CD4-positive, alpha-beta memory T cell (primary cell): ENCODE results near the gene HGS. TPM values are rescaled to one million over a fixed set of nuclear protein-coding genes. Genes with fewer than 3 reads are reported as not detected.

Experiments used
- CTCF ChIA-PET: fragments of 350-600 bp; sonication (Branson Sonifier 250); formaldehyde crosslinking; loops from one replicate; lab custom pipeline; 2021; ENCODE audit warnings: inconsistent platforms; ENCODE audit not compliant: partially characterized antibody; lab: Charles Lee
- POLR2A ChIA-PET: fragments of 350-600 bp; sonication (Branson Sonifier 250); formaldehyde crosslinking; loops from one replicate; lab custom pipeline; 2021; ENCODE audit not compliant: partially characterized antibody; lab: Charles Lee
- DNase-seq, 5 donors: peaks; one replicate each; pipeline versions ENCODE4 v3.0.0 to v3.0.0-alpha.2; 2020 to 2022; ENCODE audit warnings: mixed read lengths in 1 of 5
- H3K27ac ChIP-seq: one replicate; pipeline ENCODE4 v1.7.0; 2013; ENCODE audit warnings: low read depth, low read length
- H3K27me3 ChIP-seq: 2 replicates; pipeline ENCODE4 v1.7.0; 2013; ENCODE audit warnings: mild to moderate bottlenecking, low read length, moderate library complexity; ENCODE audit not compliant: insufficient read depth
- H3K36me3 ChIP-seq: 2 replicates; pipeline ENCODE4 v1.7.0; 2013; ENCODE audit warnings: mild to moderate bottlenecking, low read length, moderate library complexity; ENCODE audit not compliant: insufficient read depth
- H3K4me1 ChIP-seq: 2 replicates; pipeline ENCODE4 v1.7.0; 2013; ENCODE audit warnings: mild to moderate bottlenecking, low read length, moderate library complexity; ENCODE audit not compliant: insufficient read depth
- H3K4me3 ChIP-seq, 2 donors: one replicate each; pipeline ENCODE4 v1.7.0; 2013; ENCODE audit warnings: low read length in 2 of 2, mild to moderate bottlenecking in 1 of 2
- H3K9me3 ChIP-seq, 2 donors: one replicate each; pipeline ENCODE4 v1.7.0; 2013; ENCODE audit warnings: low read length in 2 of 2, control low read depth in 1 of 2; ENCODE audit not compliant: control insufficient read depth in 1 of 2
- H3K27ac Mint-ChIP-seq, 7 donors: one replicate each; pipeline ENCODE4 v1.8.0; 2020 to 2021; ENCODE audit warnings: mixed read lengths in 7 of 7, mild to moderate bottlenecking in 6 of 7, inconsistent platforms in 3 of 7, moderate library complexity in 3 of 7
- H3K27me3 Mint-ChIP-seq, 2 donors: one replicate each; pipeline ENCODE4 v1.8.0; 2020 to 2021; ENCODE audit warnings: mixed read lengths in 2 of 2
- H3K36me3 Mint-ChIP-seq, 2 donors: one replicate each; pipeline ENCODE4 v1.8.0; 2020 to 2021; ENCODE audit warnings: mixed read lengths in 2 of 2, inconsistent platforms in 1 of 2, mild to moderate bottlenecking in 1 of 2
- H3K4me1 Mint-ChIP-seq, 4 donors: one replicate each; pipeline ENCODE4 v1.8.0; 2020 to 2021; ENCODE audit warnings: mixed read lengths in 4 of 4, mild to moderate bottlenecking in 1 of 4
- H3K4me3 Mint-ChIP-seq, 8 donors: one replicate each; pipeline ENCODE4 v1.8.0; 2020 to 2021; ENCODE audit warnings: mixed read lengths in 8 of 8, mild to moderate bottlenecking in 7 of 8, moderate library complexity in 6 of 8, inconsistent platforms in 3 of 8
- H3K9me3 Mint-ChIP-seq, 8 donors: one replicate each; pipeline ENCODE4 v1.8.0; 2020 to 2021; ENCODE audit warnings: mixed read lengths in 8 of 8, mild to moderate bottlenecking in 5 of 8, inconsistent platforms in 3 of 8, moderate library complexity in 1 of 8
- intact Hi-C: fragments of 100-400 bp; cut with micrococcal nuclease; formaldehyde crosslinking; loops from one replicate; pipeline ENCODE4 v1.15.1; 2023
- polyA plus RNA-seq, 2 donors: library from polyadenylated mRNA; unstranded; fragments of 300-500 nt; fragmentation: Illumina TruSeq; gene quantifications; one replicate each; pipeline ENCODE4 v1.2.3, GENCODE V29; 2021
- total RNA-seq, 2 experiments: library from RNA; stranded (reverse); gene quantifications; one replicate each; pipeline ENCODE4 v1.2.3, GENCODE V29; 2021

The HGS gene, protein sequence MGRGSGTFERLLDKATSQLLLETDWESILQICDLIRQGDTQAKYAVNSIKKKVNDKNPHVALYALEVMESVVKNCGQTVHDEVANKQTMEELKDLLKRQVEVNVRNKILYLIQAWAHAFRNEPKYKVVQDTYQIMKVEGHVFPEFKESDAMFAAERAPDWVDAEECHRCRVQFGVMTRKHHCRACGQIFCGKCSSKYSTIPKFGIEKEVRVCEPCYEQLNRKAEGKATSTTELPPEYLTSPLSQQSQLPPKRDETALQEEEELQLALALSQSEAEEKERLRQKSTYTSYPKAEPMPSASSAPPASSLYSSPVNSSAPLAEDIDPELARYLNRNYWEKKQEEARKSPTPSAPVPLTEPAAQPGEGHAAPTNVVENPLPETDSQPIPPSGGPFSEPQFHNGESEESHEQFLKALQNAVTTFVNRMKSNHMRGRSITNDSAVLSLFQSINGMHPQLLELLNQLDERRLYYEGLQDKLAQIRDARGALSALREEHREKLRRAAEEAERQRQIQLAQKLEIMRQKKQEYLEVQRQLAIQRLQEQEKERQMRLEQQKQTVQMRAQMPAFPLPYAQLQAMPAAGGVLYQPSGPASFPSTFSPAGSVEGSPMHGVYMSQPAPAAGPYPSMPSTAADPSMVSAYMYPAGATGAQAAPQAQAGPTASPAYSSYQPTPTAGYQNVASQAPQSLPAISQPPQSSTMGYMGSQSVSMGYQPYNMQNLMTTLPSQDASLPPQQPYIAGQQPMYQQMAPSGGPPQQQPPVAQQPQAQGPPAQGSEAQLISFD
- total RNA-seq, result 100 to 1,000 TPM; 182 to 206 TPM
- polyA plus RNA-seq, result 10 to 100 TPM; 18.9 to 46.4 TPM

DNA sequence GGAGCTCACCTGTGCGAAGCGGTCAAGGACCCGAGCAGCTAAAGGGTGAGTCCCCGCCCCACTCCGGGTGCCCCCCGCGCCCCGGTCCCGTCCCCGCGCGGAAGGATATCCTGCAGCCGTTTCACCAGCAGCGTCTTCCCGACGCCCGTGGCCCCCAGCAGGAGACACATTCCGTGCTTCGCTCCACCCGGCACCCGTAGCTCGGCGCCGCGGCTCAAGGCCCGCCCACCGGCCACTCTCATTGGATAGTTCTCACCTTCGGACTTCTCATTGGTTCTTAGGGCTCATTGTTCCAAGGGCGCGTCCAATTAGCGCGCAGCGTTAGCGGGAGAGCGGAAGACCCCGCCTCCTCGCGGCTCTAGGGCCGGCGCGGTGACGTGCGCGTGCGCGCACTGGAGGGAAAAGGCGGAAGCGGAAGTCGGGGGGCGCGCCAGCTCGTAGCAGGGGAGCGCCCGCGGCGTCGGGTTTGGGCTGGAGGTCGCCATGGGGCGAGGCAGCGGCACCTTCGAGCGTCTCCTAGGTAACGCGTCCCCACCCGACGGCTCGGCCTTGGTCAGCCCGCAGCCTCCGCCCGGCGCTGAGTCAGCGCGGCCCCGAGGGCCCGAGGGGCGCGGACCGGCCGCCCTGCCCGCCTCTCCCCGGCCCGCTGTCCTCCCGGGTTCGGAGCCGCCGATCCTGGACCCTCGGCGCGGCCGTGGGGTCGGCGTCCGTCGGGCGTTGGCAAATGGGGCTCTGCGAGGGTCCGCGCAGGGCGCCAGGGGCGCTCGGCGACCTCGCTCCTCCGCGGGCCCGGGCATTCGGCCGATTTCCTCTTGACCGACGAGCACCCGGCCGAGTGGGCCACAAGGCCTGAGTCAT is at the start of gene HGS, which contains the start of gene ARL16:
Gene HGS (plus strand): TSS at position 428 of the 858 bp plus-strand sequence. CDS start 56 bp downstream, at position 484.
Gene ARL16 (minus strand): TSS at position 214 of the 858 bp plus-strand sequence. CDS start 44 bp downstream, at position 170.
- peak within 1 kb of the TSS; percentile 80 to 93 for H3K4me3 ChIP-seq
- peaks cover 11 to 38% of the 10 kb centered on the region in 2 donors for H3K36me3 Mint-ChIP-seq
- peaks cover 29% of the 10 kb centered on the region for H3K36me3 ChIP-seq
- H3K27me3 ChIP-seq, result no peaks in the 10 kb centered on the region
- H3K9me3 ChIP-seq, result no peaks in the 10 kb centered on the region
- CTCF ChIA-PET, result interaction anchor here (0.6 to 2.2 kb wide), 5 partner anchors 9 to 172 kb away, joined by 4 to 6 read pairs (median 4); no protein-coding TSS in a partner anchor
- POLR2A ChIA-PET, result interaction anchor here (0.7 to 4.0 kb wide), 26 partner anchors 9 to 1229 kb away, joined by 3 to 67 read pairs (median 4); partner anchors contain the start of genes CCDC137, FAAP100, MCRIP1 and MRPL12
- H3K27me3 Mint-ChIP-seq, result no peaks in the 10 kb centered on the region
- H3K27ac Mint-ChIP-seq, result peak within 1 kb of the TSS; percentile 84 to 99 (median 96)
- H3K4me1 ChIP-seq, result peaks cover 31% of the 10 kb centered on the region
- peak; percentile 97 to 98 (median 98) for DNase-seq
- H3K27ac ChIP-seq, result peak within 1 kb of the TSS; percentile 83
- intact Hi-C loops, result loop anchor here (1.0 to 5.0 kb wide), 5 partner anchors 18 to 413 kb away; partner anchors contain the start of genes ACTG1, CCDC137, FASN and MRPL12
- peak within 1 kb of the TSS; percentile 94 to 99 (median 97) for H3K4me3 Mint-ChIP-seq
- H3K9me3 Mint-ChIP-seq, result peaks cover 0 to 3% (median 0%) of the 10 kb centered on the region in 8 donors
- peaks cover 20 to 55% (median 27%) of the 10 kb centered on the region in 4 donors for H3K4me1 Mint-ChIP-seq

- ChIA-PET CTCF (no interaction called here), POLR2A (no interaction called here)
- DNase-seq, result no peak
- H3K36me3 ChIP-seq, result no peaks in the 10 kb centered on the region
- peak overlapping the region in 1 of 2 donors; percentile 68 for H3K4me3 ChIP-seq
- H3K4me1 ChIP-seq, result peaks cover 34% of the 10 kb centered on the region
- no peaks in the 10 kb centered on the region for H3K9me3 ChIP-seq
- Mint-ChIP-seq H3K9me3 (no peaks in the 10 kb centered on the region), H3K36me3 (peaks cover 0 to 7% of the 10 kb centered on the region in 2 donors), H3K27ac (peak overlapping the region in 6 of 7 donors; percentile 47 to 97 (median 95)), H3K4me3 (peak overlapping the region; percentile 92 to 97 (median 95)), H3K4me1 (peaks cover 9 to 31% (median 18%) of the 10 kb centered on the region in 4 donors), H3K27me3 (no peaks in the 10 kb centered on the region)
- no peaks in the 10 kb centered on the region for H3K27me3 ChIP-seq
- intact Hi-C loops, result no loop called here
- no peak overlapping the region for H3K27ac ChIP-seq
Measured at GRCh38 chr17:81635431-81635830, 48.4 kb upstream of the HGS start.

DNA sequence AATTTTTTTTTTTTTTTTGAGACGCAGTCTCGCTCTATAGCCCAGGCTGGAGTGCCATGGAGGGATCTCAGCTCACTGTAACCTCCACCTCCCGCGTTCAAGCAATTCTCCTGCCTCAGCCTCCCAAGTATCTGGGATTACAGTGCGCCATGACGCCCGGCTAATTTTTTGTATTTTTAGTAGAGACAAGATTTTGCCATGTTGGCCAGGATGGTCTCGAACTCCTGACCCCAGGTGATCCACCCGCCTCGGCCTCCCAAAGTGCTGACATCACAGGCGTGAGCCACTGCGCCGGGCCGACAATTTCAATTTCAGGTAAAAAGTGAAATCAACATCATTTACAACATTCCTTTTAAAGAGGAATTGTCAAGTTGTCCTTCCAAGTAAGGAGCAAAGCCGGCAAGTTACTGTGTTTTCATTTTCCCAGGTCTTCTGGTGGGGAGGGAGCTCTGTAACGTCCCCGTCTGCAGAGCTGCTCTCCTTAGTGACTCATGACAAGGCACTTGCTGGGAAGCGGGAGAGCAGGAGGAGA is 47.8 kb upstream of the HGS start:
- Histone ChIP-seq H3K36me3 (no peaks in the 10 kb centered on the region), H3K9me3 (no peaks in the 10 kb centered on the region), H3K4me3 (peak overlapping the region; percentile 68 to 76), H3K27me3 (no peaks in the 10 kb centered on the region), H3K4me1 (peaks cover 34% of the 10 kb centered on the region), H3K27ac (peak overlapping the region; percentile 65)
- intact Hi-C loops, result no loop called here
- H3K27me3 Mint-ChIP-seq, result no peaks in the 10 kb centered on the region
- CTCF ChIA-PET, result no interaction called here
- peaks cover 9 to 31% (median 18%) of the 10 kb centered on the region in 4 donors for H3K4me1 Mint-ChIP-seq
- peak overlapping the region; percentile 85 to 97 (median 95) for H3K27ac Mint-ChIP-seq
- POLR2A ChIA-PET, result interaction anchor here (1.6 kb wide), 1 partner anchor 27 kb away, joined by 10 read pairs; no protein-coding TSS in a partner anchor
- peak overlapping the region; percentile 92 to 97 (median 95) for H3K4me3 Mint-ChIP-seq
- H3K36me3 Mint-ChIP-seq, result peaks cover 0 to 7% of the 10 kb centered on the region in 2 donors
- DNase-seq, result no peak
- no peaks in the 10 kb centered on the region for H3K9me3 Mint-ChIP-seq

DNA sequence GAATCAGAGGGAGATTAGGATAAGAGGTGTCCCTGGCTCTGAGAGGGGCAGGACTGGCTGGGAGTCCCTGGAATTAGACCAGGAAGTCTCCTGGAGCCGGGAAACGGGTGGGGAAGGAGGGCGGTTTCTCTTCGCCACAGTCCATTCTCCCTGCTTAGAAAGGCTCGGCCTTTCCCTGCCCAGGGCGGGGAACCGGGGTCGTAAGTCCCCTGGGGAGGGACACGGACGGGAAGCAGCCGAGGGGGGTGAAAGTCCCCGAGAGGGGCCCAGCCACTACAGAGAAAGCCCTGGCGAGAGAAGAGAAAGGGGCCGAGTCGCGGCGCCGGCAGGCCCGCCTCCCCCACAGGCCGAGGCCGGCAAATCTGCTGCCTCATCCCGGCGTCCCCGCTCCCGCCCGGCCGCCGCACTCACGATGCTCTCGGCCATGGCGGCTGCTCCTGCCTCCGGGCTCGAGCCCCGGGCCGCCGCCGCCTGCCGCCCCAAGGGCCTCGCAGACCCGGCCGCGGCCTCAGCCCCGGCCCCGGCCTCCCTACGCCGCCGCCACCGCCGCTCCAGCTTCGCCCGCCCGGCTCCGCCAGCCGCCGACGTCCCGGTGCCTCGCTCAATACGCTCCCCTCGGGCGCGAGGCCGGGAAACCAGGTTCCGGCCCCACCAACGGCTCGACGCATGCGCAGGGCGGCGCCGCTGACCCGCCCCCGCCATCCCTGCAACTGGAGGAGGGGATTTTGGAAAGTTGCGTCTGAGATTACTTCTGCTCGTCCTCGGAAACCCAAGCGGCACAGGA is 47.1 kb upstream of the HGS start, which contains the start of the genes NPLOC4 and TSPAN10:
Gene NPLOC4 (minus strand): TSS at position 608 of the 784 bp plus-strand sequence. CDS start 182 bp downstream, at position 426.
Gene TSPAN10 (plus strand): TSS at position 692 of the 784 bp plus-strand sequence. CDS start 5,217 bp downstream, outside the sequence.
- no peaks in the 10 kb centered on the region for H3K36me3 ChIP-seq
- Mint-ChIP-seq H3K4me3 (peak within 1 kb of the TSS; percentile 92 to 97 (median 95)), H3K27me3 (no peaks in the 10 kb centered on the region), H3K4me1 (peaks cover 9 to 26% (median 17%) of the 10 kb centered on the region in 4 donors), H3K9me3 (no peaks in the 10 kb centered on the region), H3K36me3 (peaks cover 0 to 3% of the 10 kb centered on the region in 2 donors), H3K27ac (peak within 1 kb of the TSS; percentile 85 to 97 (median 95))
- H3K27ac ChIP-seq, result peak within 1 kb of the TSS; percentile 65
- no peaks in the 10 kb centered on the region for H3K27me3 ChIP-seq
- DNase-seq, result peak; percentile 64 to 83 (median 79)
- CTCF ChIA-PET, result no interaction called here
- peaks cover 34% of the 10 kb centered on the region for H3K4me1 ChIP-seq
- intact Hi-C loops, result loop anchor here (1.0 kb wide), 2 partner anchors 30 to 47 kb away; partner anchors contain the start of genes ARL16, CCDC137 and OXLD1
- POLR2A ChIA-PET, result interaction anchor here (1.4 to 1.6 kb wide), 2 partner anchors 26 to 29 kb away, joined by 10 to 11 read pairs; partner anchors contain the start of genes CCDC137 and OXLD1
- no peaks in the 10 kb centered on the region for H3K9me3 ChIP-seq
- peak within 1 kb of the TSS; percentile 68 to 76 for H3K4me3 ChIP-seq

GRCh38 chr17:81638683-81639082 is 45.1 kb upstream of the HGS start:
- H3K36me3 Mint-ChIP-seq, result peaks cover 0 to 2% of the 10 kb centered on the region in 2 donors
- H3K4me3 Mint-ChIP-seq, result peak overlapping the region in 7 of 8 donors; percentile 11 to 69 (median 45)
- POLR2A ChIA-PET, result interaction anchor here (1.6 kb wide), 1 partner anchor 27 kb away, joined by 3 read pairs; no protein-coding TSS in a partner anchor
- H3K27ac Mint-ChIP-seq, result peak overlapping the region in 1 of 7 donors; percentile 6
- Histone ChIP-seq H3K36me3 (no peaks in the 10 kb centered on the region), H3K27me3 (no peaks in the 10 kb centered on the region), H3K4me3 (no peak overlapping the region), H3K27ac (no peak overlapping the region), H3K9me3 (no peaks in the 10 kb centered on the region), H3K4me1 (peaks cover 27% of the 10 kb centered on the region)
- peaks cover 5 to 19% (median 12%) of the 10 kb centered on the region in 4 donors for H3K4me1 Mint-ChIP-seq
- CTCF ChIA-PET, result interaction anchor here (1.2 kb wide), 1 partner anchor 31 kb away, joined by 3 read pairs; no protein-coding TSS in a partner anchor
- DNase-seq, result no peak
- H3K9me3 Mint-ChIP-seq, result no peaks in the 10 kb centered on the region
- intact Hi-C loops, result no loop called here
- H3K27me3 Mint-ChIP-seq, result no peaks in the 10 kb centered on the region
